ENCODE results near the gene ST3GAL4.

DNA sequence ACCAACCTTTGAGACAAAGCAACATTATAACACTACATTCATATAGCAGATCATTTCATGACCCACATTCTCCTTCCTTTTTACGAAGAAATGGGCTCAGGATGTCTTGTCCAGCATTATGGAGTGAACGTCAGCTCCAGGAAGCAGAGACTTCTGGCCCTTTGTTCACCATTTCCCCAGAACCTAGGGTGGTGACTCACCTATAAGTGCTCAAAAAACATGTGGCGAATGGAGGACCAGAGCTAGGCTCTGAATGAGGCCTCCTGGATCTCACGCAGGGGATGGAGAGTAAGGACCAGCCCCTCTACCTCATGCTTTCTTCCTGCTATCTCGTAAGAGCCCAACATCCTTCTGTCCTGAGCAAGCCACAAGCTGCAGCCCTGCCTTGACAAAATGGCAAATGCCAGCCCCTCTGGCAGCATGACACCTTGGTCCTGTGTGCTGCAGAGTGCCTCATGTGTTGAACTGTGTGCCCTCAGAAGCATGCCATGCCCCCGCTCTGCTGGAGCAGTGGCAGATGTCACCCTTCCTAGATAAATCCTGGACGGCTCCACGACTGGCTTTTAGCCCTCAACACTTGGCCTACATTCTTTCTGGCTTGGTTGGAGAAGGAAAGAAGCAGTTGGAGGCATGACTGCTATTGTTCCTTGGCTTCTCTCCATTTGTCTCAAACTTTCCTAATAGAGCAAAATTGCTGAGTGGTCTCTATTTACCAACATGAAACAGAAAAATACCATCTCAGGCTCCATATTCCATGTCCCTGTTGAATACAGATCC lies 6.5 kb upstream of the ST3GAL4 start:
- TF ChIP-seq CTCF (IDR thresholded peaks at IDR 0.05 in 4 of 5, conservative IDR thresholded peaks at IDR 0.05 in 1 of 5) (no peak), POLR2A (IDR thresholded peaks at IDR 0.05) (no peak)

All from gastrocnemius medialis (tissue), 4 donors.